PC-9 (cell line): ENCODE measurements around the gene NR0B1.

Experiments used
- CTCF ChIP-seq: fragments of 200-600 bp; sonication (generic); conservative IDR thresholded peaks from 2 replicates; pipeline ENCODE4 v1.6.1; 2017; ENCODE audit warnings: mixed run types, antibody characterized with exemption, mild to moderate bottlenecking, moderate library complexity
- EZH2 ChIP-seq: fragments of 200-600 bp; sonication (generic); IDR thresholded peaks from 2 replicates; pipeline ENCODE4 v1.8.0; 2017; ENCODE audit warnings: antibody characterized with exemption, low read depth

DNA sequence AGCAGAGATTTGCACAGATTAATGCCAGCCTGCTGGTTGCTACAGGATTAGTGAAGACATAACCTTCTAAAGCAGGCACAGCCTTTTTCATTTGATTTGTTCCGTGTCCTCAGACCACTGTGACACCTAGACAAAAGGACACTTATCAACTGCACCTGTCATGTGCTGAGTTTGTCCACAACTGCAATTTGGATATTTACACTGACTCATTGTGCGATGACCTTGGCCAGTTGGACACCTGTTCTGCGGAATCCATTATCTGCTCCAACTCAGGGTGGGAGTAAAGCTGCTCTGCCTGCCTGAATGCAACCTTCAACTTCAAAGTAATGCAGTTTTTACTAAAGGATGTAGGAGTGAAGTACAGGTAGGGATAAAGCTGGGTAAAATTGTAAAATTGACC, 4.1 kb upstream of the NR0B1 start:
- TF ChIP-seq CTCF, result no peak
- TF ChIP-seq EZH2, result no peak
